Brain microvascular endothelial cell (primary cell): ENCODE measurements around the gene MS4A18.

Experiments used
- DNase-seq: peaks from one replicate; pipeline ENCODE4 v3.0.0-alpha.2; 2020
- H3K27ac ChIP-seq: fragments of 250-450 bp; sonication (Bioruptor Pico); 2 replicates; pipeline ENCODE4 v1.5.1; 2020; ENCODE audit warnings: mild to moderate bottlenecking, moderate library complexity
- H3K27me3 ChIP-seq: fragments of 250-450 bp; sonication (Bioruptor Pico); replicated peaks from 2 replicates; pipeline ENCODE4 v1.5.1; 2020; ENCODE audit warnings: mild to moderate bottlenecking
- H3K36me3 ChIP-seq: fragments of 250-450 bp; sonication (Bioruptor Pico); replicated peaks from 2 replicates; pipeline ENCODE4 v1.5.1; 2020; ENCODE audit warnings: mild to moderate bottlenecking
- H3K4me3 ChIP-seq: 2 replicates; pipeline ENCODE4 v1.5.1; 2011; ENCODE audit warnings: low read depth, mild to moderate bottlenecking, control low read depth, low read length, moderate library complexity
- CTCF ChIP-seq: IDR thresholded peaks from 2 replicates; pipeline ENCODE4 v1.5.1; 2011; ENCODE audit warnings: low read depth, mild to moderate bottlenecking, moderate library complexity, low read length, control low read depth, inconsistent platforms; ENCODE audit errors: missing control alignments
- in situ Hi-C: cut with HindIII; loops from 2 replicates; pipeline ENCODE4 v1.10.0; 2017; ENCODE audit warnings: low sequenced_read_pairs, low pct_ligation_motif_present

Gene MS4A18

GRCh38 chr11:60699936-60700335 is 24.6 kb upstream of the MS4A18 start:
- no peak for DNase-seq
- no peaks in the 10 kb centered on the region for H3K36me3 ChIP-seq

GRCh38 chr11:60700689-60701468 is 23.6 kb upstream of the MS4A18 start:
- H3K4me3 ChIP-seq = no peak overlapping the region
- DNase-seq = no peak
- no peak overlapping the region for H3K27ac ChIP-seq
- TF ChIP-seq CTCF = peak; percentile 49
- in situ Hi-C loops = no loop called here
- no peaks in the 10 kb centered on the region for H3K27me3 ChIP-seq
- H3K36me3 ChIP-seq = no peaks in the 10 kb centered on the region

More at GRCh38 chr11:60699936-60700335, 24.6 kb upstream of the MS4A18 start:
- no peak overlapping the region for H3K27ac ChIP-seq
- H3K4me3 ChIP-seq = no peak overlapping the region
- TF ChIP-seq CTCF = no peak
- in situ Hi-C loops = no loop called here
- H3K27me3 ChIP-seq = no peaks in the 10 kb centered on the region

- in situ Hi-C loops = no loop called here
- Histone ChIP-seq H3K4me3 (no peak overlapping the region), H3K36me3 (no peaks in the 10 kb centered on the region), H3K27me3 (no peaks in the 10 kb centered on the region), H3K27ac (no peak overlapping the region)
- TF ChIP-seq CTCF = no peak
- DNase-seq = no peak
These were observed 23.1 kb upstream of the MS4A18 start for GRCh38 chr11:60701469-60701818.

- H3K36me3 ChIP-seq = no peaks in the 10 kb centered on the region
- no peak for DNase-seq
- no peaks in the 10 kb centered on the region for H3K27me3 ChIP-seq
- TF ChIP-seq CTCF = no peak
- in situ Hi-C loops = no loop called here
- no peak overlapping the region for H3K4me3 ChIP-seq
- no peak overlapping the region for H3K27ac ChIP-seq
These were observed 21.1 kb upstream of the MS4A18 start for GRCh38 chr11:60703374-60703773.

- Histone ChIP-seq H3K4me3 (no peak overlapping the region), H3K27ac (no peak overlapping the region), H3K27me3 (no peaks in the 10 kb centered on the region), H3K36me3 (no peaks in the 10 kb centered on the region)
- in situ Hi-C loops = no loop called here
- no peak for TF ChIP-seq CTCF
- no peak for DNase-seq
These were observed 18.6 kb upstream of the MS4A18 start for GRCh38 chr11:60705895-60706294.

- H3K36me3 ChIP-seq = no peaks in the 10 kb centered on the region
- no peak for DNase-seq
- in situ Hi-C loops = no loop called here
- H3K4me3 ChIP-seq = no peak overlapping the region
- H3K27me3 ChIP-seq = no peaks in the 10 kb centered on the region
- H3K27ac ChIP-seq = no peak overlapping the region
- TF ChIP-seq CTCF = no peak
These were observed 17.6 kb upstream of the MS4A18 start for GRCh38 chr11:60706931-60707330.
